Natural killer cell (primary cell): ENCODE measurements around the gene CARD11. TPM values are rescaled to one million over a fixed set of nuclear protein-coding genes. Genes with fewer than 3 reads are reported as not detected.

Experiments used
- ATAC-seq, 3 donors: fragments of 150-1000 bp in 2 of 3; fragments of 200-7000 bp in 1 of 3; cut with Tn5 transposase; 1 replicate in 1 of 3; 2 replicates in 2 of 3; pipeline ENCODE4 v1.10.0; 2021; ENCODE audit warnings: mild to moderate bottlenecking in 2 of 3, moderate library complexity in 2 of 3
- DNase-seq, 2 donors: peaks; one replicate each; pipeline versions ENCODE4 v3.0.0 to v3.0.0-alpha.2; 2013 to 2021; ENCODE audit warnings: mixed read lengths in 1 of 2
- H3K27ac ChIP-seq: one replicate; pipeline ENCODE4 v1.5.1; 2013; ENCODE audit warnings: mild to moderate bottlenecking, low read length
- H3K27me3 ChIP-seq: one replicate; pipeline ENCODE4 v1.6.1; 2013; ENCODE audit warnings: low read length; ENCODE audit not compliant: control insufficient read depth, insufficient read depth
- H3K36me3 ChIP-seq: one replicate; pipeline ENCODE4 v1.6.1; 2013; ENCODE audit warnings: low read length; ENCODE audit not compliant: control insufficient read depth, insufficient read depth
- H3K4me1 ChIP-seq: one replicate; pipeline ENCODE4 v1.6.1; 2013; ENCODE audit warnings: low read length; ENCODE audit not compliant: control insufficient read depth, insufficient read depth
- H3K4me3 ChIP-seq: one replicate; pipeline ENCODE4 v1.5.1; 2013; ENCODE audit warnings: low read length
- H3K9me3 ChIP-seq: one replicate; pipeline ENCODE4 v1.6.1; 2013; ENCODE audit warnings: low read length; ENCODE audit not compliant: control insufficient read depth, insufficient read depth
- H3K27ac Mint-ChIP-seq, 2 donors: one replicate each; pipeline ENCODE4 v1.8.0; 2022; ENCODE audit warnings: mild to moderate bottlenecking in 2 of 2, mixed read lengths in 2 of 2, moderate library complexity in 1 of 2
- H3K27me3 Mint-ChIP-seq, 2 donors: one replicate each; pipeline ENCODE4 v1.8.0; 2022; ENCODE audit warnings: low read depth in 2 of 2, mixed read lengths in 2 of 2
- H3K36me3 Mint-ChIP-seq: one replicate; pipeline ENCODE4 v1.8.0; 2022; ENCODE audit warnings: mixed read lengths
- H3K4me1 Mint-ChIP-seq, 2 donors: one replicate each; pipeline ENCODE4 v1.8.0; 2022; ENCODE audit warnings: mixed read lengths in 2 of 2
- H3K4me3 Mint-ChIP-seq: one replicate; pipeline ENCODE4 v1.8.0; 2022; ENCODE audit warnings: mild to moderate bottlenecking, moderate library complexity, mixed read lengths
- H3K9me3 Mint-ChIP-seq, 2 donors: one replicate each; pipeline ENCODE4 v1.8.0; 2022; ENCODE audit warnings: mixed read lengths in 2 of 2
- CTCF ChIP-seq: fragments of 200-600 bp; IDR thresholded peaks from one replicate; pipeline ENCODE4 v1.8.0; 2022; ENCODE audit warnings: antibody characterized with exemption
- WGBS: methylation state at CpG from one replicate; pipeline ENCODE4 v1.1.7; 2013; ENCODE audit warnings: missing lambda C conversion rate; ENCODE audit not compliant: insufficient coverage; 5-methylcytosine and 5-hydroxymethylcytosine counted together
- intact Hi-C: fragments of 100-400 bp; cut with micrococcal nuclease; formaldehyde crosslinking; loops from one replicate; pipeline ENCODE4 v1.14.2; 2022
- total RNA-seq, 4 donors: library from RNA; stranded (reverse); fragments of 120-200 nt in 1 of 4; gene quantifications; one replicate each; pipeline versions ENCODE4 v1.2.3 to v1.2.4, GENCODE V29; 2013 to 2022

CARD11 gene
- total RNA-seq, 3 donors from 2014 or later (not counting 1 experiment from before 2014, with no cell fraction given) = 196 to 233 (median 199) TPM

DNA sequence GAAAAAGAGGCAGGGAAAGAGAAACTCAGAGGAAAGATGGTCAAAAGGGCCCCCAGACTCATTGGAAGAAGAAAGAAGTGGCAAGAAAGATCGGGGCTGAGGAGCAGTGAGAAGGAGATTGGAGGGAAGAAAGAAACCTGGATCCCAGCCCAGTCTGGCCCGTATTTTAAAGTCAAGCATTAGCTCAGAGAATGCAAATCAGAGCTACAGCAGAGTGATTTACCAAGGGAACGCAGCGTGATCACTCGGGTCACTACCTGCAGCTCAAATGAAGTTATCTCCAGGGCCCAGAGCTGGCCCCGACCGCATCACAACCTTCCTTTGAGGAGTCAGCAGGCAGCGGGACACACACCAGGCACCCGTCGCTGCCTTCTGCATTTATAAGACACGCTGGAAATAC, 72.8 kb downstream of the CARD11 start:
- intact Hi-C loops = no loop called here
- H3K4me1 Mint-ChIP-seq = peaks cover 17 to 34% of the 10 kb centered on the region in 2 donors
- Histone ChIP-seq H3K4me1 (peaks cover 34% of the 10 kb centered on the region), H3K9me3 (peaks cover 8% of the 10 kb centered on the region), H3K4me3 (no peak overlapping the region), H3K27me3 (no peaks in the 10 kb centered on the region), H3K36me3 (peaks cover 31% of the 10 kb centered on the region), H3K27ac (no peak overlapping the region)
- TF ChIP-seq CTCF = no peak
- 98% methylated on average over 11 of the region's 11 CpGs for WGBS
- H3K36me3 Mint-ChIP-seq = no peaks in the 10 kb centered on the region
- no peak for DNase-seq
- no peaks in the 10 kb centered on the region for H3K9me3 Mint-ChIP-seq
- no peaks in the 10 kb centered on the region for H3K27me3 Mint-ChIP-seq
- H3K4me3 Mint-ChIP-seq = no peak overlapping the region
- no peak overlapping the region for H3K27ac Mint-ChIP-seq
- no peak for ATAC-seq

DNA sequence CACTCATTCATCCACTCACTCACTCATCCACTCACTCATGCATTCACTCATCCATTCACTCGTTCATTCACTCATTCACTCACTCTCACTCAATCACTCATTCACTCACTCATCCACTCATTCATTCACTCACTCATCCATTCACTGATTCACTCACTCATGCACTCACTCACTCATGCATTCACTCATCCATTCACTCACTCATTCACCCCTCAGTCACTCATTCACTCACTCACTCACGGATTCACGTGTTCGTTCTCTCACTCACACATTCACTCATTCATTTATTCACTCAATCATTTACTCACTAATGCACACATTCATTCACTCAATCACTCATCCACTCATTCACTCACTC, 73.4 kb downstream of the CARD11 start:
- H3K27me3 Mint-ChIP-seq = no peaks in the 10 kb centered on the region
- intact Hi-C loops = no loop called here
- peaks cover 34% of the 10 kb centered on the region for H3K4me1 ChIP-seq
- 99% methylated on average over 4 of the region's 4 CpGs for WGBS
- DNase-seq (no peak), ATAC-seq (no peak)
- no peak overlapping the region for H3K4me3 ChIP-seq
- no peaks in the 10 kb centered on the region for H3K36me3 Mint-ChIP-seq
- H3K27me3 ChIP-seq = no peaks in the 10 kb centered on the region
- H3K9me3 ChIP-seq = peaks cover 11% of the 10 kb centered on the region
- no peak overlapping the region for H3K4me3 Mint-ChIP-seq
- peaks cover 31% of the 10 kb centered on the region for H3K36me3 ChIP-seq
- no peak overlapping the region for H3K27ac Mint-ChIP-seq
- TF ChIP-seq CTCF = no peak
- H3K27ac ChIP-seq = no peak overlapping the region
- peaks cover 12 to 28% of the 10 kb centered on the region in 2 donors for H3K4me1 Mint-ChIP-seq
- no peaks in the 10 kb centered on the region for H3K9me3 Mint-ChIP-seq

DNA sequence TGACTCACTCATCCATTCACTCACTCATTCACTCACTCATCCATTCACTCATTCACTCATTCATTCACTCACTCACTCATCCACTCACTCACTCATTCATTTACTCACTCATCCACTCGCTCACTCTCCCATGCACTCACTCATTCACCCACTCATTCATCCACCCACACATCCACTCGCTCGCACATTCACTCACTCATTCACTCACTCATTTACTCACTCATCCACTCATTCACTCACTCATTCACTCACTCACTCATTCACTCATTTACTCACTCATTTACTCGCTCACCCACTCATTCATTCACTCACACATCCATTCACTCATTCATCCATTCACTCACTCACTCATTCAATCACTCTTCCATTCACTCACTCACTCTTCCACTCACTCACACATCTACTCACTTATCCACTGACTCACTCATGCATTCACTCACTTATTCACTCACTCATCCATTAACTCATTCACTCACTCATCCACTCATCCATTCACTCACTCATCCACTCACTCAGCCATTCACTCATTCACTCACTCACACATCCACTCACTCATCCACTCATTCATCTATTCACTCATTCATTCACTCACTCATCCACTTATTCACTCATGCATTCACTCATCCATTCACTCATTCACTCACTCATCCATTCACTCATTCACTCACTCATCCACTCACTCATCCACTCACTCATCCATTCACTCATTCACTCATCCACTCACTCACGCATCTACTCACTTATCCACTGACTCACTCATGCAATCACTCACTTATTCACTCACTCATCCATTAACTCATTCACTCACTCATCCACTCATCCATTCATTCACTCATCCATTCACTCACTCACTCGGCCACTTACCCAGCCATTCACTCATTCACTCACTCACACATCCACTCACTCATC, 74.0 kb downstream of the CARD11 start:
- H3K27ac ChIP-seq = no peak overlapping the region
- H3K4me1 ChIP-seq = peaks cover 34% of the 10 kb centered on the region
- no peak overlapping the region for H3K4me3 ChIP-seq
- no peaks in the 10 kb centered on the region for H3K9me3 Mint-ChIP-seq
- TF ChIP-seq CTCF = no peak
- no peak overlapping the region for H3K4me3 Mint-ChIP-seq
- 98% methylated on average over 6 of the region's 6 CpGs for WGBS
- no peak overlapping the region for H3K27ac Mint-ChIP-seq
- ATAC-seq (no peak), DNase-seq (no peak)
- H3K27me3 Mint-ChIP-seq = no peaks in the 10 kb centered on the region
- no peaks in the 10 kb centered on the region for H3K27me3 ChIP-seq
- H3K36me3 Mint-ChIP-seq = no peaks in the 10 kb centered on the region
- H3K36me3 ChIP-seq = peaks cover 29% of the 10 kb centered on the region
- H3K4me1 Mint-ChIP-seq = peaks cover 13 to 26% of the 10 kb centered on the region in 2 donors
- intact Hi-C loops = no loop called here
- H3K9me3 ChIP-seq = peaks cover 11% of the 10 kb centered on the region
